ENCODE measurements around the gene CHST11.
"Not testable (repeated sequence)": the region's sequence is repeated elsewhere in the genome, so short reads cannot be mapped to it uniquely, and the experiment has no call there.

CHST11 gene

DNA sequence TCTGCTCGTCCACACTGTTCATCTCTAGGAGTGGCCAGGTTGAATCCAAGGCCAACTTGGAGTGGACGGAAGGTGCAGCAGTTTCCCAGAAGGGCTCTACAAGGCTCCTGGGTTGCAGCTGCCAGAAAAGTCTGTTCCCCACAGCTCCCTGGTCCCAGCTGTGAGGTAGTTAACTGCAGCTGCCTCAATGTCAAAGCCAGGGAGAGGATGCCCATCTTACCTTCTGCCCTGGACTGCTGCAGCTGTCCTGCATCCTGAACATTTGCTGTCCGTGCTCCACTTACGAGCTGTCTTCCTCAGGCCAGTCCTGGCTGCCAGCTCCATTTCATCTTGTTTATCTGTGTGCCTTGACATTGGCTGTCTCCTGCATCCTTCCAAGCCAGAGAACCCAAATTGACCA lies 274.0 kb downstream of the CHST11 start:
- no peak for DNase-seq

DNA sequence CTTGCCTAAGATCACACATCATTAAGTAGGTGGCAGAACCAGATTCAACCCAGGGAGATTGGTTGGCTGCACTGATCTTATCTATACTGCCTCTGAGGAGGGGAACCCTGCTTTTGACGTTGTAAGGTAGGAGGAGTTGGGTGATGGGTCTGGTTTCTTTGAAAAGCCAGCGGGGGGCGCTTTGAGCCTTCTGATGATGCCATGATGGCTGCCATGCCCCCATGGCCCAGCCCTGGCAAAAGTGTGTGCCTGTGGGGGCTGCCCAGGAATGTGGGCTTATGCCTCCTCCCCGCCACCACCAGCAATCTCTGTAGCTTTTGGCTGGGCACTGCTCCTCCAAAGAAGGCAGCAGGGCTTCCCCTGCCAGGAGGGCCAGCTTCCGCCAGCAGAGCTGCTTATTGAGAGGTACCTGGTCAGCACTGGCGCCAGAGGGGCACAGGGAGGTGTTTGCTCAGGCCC lies 277.0 kb downstream of the CHST11 start:
- DNase-seq, result no peak

DNA sequence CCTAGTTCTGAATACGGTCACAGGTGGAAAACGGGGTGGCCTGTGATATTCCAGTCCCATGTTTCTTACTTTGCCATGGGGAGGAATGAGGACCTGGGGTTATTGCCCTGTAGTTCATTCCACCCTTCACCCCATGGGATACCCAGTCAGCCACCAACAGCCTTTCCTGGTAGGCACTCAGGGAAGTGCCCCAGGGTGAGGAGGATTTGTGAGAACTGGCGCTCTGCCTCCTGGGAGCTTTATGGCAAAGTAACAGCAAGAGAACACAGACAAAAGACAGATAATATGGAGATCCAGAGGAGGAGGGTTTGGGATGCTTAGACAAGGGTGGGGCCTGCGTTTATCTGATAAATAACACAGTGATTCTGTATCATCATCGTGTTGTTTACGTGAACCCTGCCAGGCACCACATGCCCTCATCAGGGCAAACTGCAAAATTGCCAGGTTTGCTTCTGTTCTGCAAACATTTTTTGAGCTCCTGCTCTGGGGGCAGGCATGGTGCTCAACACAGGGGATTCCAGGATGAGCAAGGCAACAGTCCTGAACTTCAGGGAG lies 277.9 kb downstream of the CHST11 start:
- DNase-seq, result no peak

- DNase-seq, result no peak
Observed at GRCh38 chr12:104735801-104736200, 279.1 kb downstream of the CHST11 start.

DNA sequence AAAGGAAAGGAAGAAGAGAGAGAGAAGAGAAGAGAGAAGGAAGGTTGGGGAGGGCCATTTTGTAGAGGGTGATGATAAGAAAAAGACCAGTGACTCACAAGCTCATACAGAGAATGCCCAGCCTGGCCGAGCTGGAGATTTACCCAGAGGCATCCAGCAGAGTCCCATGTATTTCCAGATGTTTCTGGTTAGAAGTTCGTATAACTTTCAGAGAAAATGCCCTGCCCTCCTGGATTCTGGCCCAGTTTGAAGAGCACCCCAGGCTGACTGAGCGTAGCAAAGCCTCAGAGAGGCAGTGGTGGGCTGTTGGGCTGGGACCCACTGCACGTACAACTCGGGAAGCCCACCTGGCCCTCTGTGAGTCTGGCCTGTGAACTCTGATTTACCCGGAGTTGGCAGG lies 279.6 kb downstream of the CHST11 start:
- DNase-seq, result no peak

GRCh38 chr12:104737113-104737512 lies 280.4 kb downstream of the CHST11 start:
- DNase-seq, result no peak

DNA sequence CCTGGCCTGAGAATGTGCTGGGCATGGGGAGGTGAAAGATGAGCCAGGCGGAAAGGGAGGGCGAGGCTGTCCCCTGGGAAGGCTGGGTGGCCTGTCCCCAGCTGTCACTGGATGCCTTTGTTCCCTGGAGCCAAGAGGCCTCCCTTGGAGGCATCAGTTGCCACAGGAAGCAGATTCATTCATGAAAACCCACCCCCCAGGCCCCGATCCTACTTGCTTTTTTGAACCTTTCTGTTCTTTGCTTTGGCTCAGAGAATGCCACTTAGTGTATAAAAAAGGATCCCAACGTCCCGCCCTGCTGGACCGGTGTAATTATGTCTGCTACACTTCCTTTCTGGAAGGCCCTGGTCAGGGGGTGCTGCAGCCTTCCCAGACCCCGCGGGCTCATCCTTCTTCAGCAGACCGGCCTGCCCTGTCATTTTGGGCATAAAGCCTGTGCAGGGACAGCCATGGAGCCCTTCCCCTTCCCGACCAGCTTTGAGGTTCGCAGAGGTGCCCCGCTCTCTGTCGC lies 281.1 kb downstream of the CHST11 start:
- DNase-seq, result no peak

GRCh38 chr12:104738331-104738730 lies 281.6 kb downstream of the CHST11 start:
- DNase-seq, result no peak

DNA sequence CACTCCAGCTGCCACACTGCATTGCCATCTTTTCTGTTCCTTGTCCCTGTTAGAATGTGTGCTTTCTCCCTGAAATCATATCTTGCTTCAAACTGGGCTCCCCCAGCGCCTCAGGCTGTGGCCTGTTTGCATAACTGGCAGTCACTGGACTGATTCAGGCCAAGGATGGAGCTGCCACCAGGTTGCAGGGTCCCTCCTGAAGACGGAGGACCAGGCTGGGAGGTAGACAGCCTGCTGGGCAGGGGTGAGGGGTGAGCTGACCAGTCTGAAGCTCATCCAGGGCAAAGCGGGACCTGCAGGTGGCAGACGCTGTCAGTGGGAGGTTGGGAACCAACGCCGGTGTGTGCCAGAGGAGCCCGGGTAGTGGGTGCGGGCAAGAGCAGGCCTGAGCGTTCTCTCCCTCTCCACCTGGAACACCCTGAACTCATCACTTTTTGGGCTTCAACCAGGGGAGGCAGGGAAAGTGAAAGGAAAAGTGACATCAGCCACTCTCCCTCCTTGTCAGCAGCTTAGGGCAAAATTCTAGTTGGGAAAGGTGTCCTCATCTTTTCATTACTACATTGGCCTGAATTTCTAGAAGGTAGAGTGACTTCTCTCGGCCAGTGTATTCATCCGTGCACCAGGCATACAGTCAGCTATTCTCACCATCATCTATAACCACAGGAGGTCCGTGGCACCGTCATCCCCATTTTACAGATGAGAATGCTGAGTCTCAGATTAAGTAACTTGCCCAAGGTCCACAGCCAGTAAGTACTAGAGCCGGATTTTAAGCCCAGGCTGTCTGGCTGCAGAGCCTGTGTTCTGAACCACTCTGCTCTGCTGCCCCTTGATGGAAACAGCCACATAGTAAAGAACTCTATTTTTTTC lies 282.3 kb downstream of the CHST11 start:
- DNase-seq, result no peak

- no peak for DNase-seq
Observed at GRCh38 chr12:104740668-104741067, 283.9 kb downstream of the CHST11 start.

DNA sequence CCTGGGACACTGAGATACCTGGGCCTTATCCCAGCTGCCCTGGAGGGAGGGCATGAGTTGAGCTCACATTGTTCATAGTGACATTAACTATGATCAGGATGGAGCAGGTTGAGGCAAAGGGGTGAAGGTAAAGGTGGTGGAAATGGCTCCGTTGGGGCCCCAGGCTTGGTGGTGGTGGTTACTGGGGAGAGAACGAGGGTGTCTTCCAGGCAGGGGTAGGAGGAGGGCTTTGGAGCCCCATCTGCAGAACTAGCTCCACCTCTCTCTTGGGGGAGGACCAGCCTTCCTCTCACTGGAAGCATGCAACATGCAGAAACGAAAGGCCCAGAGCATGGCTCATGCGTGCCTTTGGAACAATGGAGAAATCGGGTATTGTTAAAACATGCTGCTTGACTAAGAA lies 284.3 kb downstream of the CHST11 start:
- no peak for DNase-seq

GRCh38 chr12:104741497-104742367 lies 285.0 kb downstream of the CHST11 start:
- no peak for DNase-seq

DNA sequence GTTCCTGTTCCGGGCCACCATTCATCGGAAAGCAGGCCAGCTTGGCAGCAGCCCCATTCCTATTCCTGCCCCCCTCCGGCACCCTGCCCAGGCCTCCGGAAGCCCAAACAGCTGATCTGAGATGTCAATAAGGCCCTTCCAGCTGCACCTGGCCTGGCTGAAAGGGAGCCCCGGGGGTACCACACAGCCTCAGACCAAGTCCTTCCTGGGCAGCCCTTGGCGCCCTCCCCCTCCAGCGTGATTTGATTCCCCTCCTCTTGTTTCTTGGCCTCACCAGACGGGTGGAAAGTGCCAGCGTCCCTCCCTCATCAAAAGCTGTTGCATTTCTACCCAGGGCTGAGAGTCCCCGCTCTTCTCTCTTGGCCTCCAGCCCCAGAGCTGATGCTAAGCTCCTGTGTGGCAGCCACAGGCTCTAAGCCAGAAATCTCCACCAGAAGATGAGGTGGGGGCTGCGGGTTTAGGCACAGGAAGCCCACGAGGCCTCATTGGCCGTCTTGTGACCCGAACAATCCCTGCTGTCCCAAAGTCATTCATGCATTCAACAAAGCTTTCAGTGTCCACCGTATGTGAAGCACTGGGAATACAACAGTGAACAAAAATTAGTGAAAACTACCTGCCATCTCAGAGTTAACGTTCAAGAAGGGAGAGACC lies 285.9 kb downstream of the CHST11 start:
- no peak for DNase-seq

DNA sequence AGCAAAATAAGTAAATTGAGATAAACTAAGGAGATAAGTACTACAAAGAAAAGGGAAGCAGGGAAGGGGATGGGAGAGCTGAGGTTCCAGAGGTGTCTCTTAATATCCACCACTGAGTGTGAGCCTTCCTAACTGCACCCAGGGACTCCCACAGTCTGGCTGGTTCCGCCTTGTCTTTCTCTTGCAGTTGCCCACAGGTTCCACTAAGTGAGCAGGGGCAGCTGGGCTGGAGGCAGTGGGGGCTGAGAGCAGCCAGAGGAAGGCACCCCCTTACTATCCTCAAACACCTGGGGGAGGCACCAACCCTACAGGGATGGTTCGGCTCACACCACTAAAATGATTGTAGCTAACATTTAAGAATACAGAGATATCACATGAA lies 286.4 kb downstream of the CHST11 start:
- no peak for DNase-seq

DNA sequence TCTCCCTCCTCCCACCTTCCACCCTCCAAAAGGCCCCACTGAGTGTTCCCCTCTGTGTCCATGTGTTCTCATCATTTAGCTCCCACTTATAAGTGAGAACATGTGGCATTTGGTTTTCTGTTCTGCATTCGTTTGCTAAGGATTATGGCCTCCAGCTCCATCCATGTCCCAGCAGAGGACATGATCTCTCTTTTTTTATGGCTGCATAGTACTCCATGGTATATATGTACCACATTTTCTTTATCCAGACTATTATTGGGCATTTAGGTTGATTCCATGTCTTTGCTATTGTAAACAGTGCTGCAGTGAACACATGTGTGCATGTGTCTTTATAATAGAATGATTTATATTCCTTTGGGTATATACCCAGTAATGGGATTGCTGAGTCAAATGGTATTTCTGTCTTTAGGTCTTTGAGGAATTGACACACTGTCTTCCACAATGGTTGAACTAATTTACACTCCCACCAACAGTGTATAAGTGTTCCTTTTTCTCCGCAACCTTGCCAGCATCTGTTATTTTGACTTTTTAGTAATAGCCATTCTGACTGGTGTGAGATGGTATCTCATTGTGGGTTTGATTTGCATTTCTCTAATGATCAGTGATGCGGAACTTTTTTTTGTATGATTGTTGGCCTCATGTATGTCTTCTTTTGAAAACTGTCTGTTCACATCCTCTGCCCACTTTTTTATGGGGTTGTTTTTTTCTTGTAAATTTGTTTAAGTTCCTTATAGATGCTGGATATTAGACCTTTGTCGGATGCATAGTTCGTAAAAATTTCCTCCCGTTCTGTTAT lies 287.2 kb downstream of the CHST11 start:
- DNase-seq, result not testable (repeated sequence)

- DNase-seq, result no peak
Observed at GRCh38 chr12:104746467-104747088, 289.8 kb downstream of the CHST11 start.

DNA sequence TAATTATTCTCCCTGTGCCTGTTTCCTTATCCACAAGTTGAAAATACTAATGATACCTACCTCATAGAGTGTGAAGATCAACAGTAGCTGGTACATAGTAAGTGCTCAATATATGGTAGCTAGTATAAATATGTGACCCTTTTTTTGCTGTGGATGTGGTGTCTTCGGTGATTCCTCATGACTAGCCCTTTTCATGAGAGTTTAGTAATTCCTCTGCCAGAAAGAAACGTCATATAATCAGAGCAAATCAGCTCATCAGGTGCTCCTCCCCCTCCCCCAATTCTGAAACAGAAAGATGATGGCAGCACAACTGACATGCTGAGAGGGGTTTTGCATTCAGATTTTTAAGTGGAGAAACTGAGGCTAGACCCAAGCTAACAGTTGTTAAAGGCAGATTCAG lies 290.6 kb downstream of the CHST11 start:
- DNase-seq, result no peak

GRCh38 chr12:104747955-104748354 lies 291.2 kb downstream of the CHST11 start:
- DNase-seq, result no peak

DNA sequence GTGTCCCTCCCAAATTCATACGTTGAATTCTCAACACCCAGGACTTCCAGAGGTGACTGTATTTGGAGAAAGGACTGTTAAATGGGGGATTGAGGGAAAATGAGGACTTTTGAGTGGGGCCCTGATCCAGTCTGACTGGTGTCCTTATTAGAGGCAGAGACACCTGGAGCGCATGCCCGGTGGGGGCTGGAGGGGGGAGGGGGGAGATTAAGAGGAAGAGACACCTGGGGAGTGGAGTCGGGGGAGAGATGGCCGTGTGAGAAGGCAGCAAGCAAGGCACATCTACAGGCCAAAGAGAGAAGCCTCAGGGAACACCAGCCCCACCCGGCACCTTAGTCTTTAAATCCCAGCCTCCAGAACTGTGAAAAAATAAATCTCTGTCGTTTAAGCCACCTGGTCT lies 291.6 kb downstream of the CHST11 start:
- DNase-seq, result no peak

DNA sequence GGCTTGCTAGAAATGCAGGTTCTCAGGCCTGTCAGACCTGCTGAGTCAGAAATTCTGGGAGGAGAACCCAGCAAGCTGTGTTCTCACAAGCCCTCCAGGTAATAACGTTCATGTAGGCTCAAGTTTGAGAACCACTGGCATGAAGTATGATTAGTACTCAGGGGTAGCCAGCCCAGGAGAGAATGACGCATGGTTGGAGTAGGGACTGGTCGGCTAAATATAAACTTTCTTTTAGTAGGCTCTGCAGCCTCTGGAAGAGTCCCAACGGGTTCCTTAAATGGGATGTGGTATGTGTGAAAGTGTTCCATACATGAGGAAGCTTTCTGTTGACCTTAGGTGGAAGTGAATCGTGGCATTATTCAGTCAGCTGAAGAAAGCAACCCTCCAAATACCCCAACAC lies 292.0 kb downstream of the CHST11 start:
- no peak for DNase-seq

DNA sequence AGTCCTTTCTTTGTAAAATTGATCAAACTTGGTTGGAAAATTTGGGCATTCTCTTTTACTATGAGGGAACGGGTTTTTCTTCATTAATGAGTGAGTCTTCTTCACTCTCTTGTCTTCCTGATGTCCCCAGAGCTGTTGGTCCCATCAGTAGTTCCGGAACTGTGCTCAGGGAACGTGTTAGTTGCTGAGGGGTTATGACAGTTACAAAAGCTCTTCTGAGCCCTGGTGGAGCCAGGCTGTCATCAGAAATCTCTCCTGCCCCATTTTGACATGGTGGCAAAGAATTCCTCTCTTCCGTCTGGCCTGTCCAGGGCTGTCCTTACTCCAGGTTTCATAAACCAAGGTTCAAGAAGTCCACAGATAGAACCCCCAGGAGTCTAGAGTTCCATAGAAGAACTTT lies 292.8 kb downstream of the CHST11 start:
- no peak for DNase-seq

DNA sequence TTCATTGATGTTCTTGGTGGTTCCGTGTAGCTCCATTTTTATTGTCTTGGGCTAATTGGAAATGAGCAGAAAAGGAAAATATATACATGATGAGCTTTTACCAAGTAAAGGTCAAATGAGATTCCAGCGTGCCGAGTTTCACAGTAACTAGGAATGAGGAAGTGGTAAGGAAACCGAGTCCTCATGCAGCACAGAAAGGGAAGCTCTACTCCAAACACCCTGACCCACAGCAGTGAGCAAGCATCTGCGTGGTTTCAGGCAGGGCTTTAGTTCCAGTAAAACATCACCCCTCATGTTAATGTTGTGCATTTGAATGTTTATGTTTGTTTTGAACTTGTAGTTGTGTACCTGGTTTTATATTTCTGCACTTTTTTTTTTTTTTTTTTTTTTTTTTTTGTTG lies 293.3 kb downstream of the CHST11 start:
- no peak for DNase-seq
